ENCODE measurements around the gene TSPAN6. TPM values are rescaled to one million over a fixed set of nuclear protein-coding genes. Genes with fewer than 3 reads are reported as not detected.

Gene TSPAN6
- total RNA-seq, 1 donor from 2014 or later: 28.2 TPM

DNA sequence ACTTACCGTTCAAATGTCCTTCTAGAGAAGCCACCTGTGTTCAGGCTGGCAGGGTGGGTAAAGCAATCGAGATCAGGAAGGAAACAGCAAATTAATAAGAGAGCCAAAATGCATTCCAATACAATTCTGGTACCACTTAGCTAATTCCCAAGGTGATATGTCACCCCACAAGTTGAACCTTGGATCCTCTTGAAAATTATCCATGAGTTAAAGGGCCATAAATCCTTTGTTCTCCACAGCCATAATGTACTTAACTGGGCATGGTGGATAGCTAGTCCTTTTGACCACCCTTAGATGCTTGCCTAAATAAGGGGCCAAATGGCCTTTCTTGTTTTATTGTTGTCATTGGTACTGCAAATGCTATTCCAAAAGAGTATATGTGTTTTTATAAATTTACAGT, 49.9 kb downstream of the TSPAN6 start:
- no peak for DNase-seq (ENCODE audit: low read depth)

DNA sequence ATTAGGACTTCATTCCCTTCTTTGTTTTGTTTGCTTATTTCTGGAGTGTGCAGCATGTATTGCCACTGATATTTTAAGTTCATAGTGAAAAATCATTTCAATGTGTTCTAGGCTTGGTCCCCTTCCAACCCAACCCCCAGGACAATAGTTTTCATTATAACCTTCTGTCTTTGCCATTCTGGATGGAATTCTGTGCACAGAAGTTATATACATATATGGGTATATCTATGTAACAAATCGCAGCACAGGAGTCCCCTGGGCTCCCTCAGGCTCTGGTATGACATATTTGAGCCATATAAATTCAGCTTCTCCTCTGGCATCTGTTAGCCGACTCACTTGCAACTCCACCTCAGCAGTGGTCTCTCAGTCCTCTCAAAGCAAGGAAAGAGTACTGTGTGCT, 52.0 kb downstream of the TSPAN6 start, which contains the start of gene TNMD:
TNMD (plus strand) TSS at position 326 of the 400 bp plus-strand sequence. CDS start 83 bp downstream, outside the sequence.
- no peak for DNase-seq (ENCODE audit: low read depth)

Other genes starting within 250 kb of the TSPAN6 start
- gene PCDH19, start 226.5 kb downstream of the TSPAN6 start, total RNA-seq: under 0.01 TPM in 1 of 2 replicates, not detected in the other
- gene TNMD, start 51.9 kb downstream of the TSPAN6 start, total RNA-seq: not detected in 2 replicates
- gene SRPX2, start 7.4 kb upstream of the TSPAN6 start, total RNA-seq: 42.1 and 67.7 TPM in 2 replicates
- 0.88 and 0.99 TPM in 2 replicates for gene SYTL4, start 95.3 kb upstream of the TSPAN6 start, total RNA-seq
- gene CSTF2, start 183.6 kb upstream of the TSPAN6 start, total RNA-seq: 11.4 and 11.7 TPM in 2 replicates
- gene NOX1, start 237.6 kb upstream of the TSPAN6 start, total RNA-seq: 0.10 and 0.11 TPM in 2 replicates